Endodermal cell (in vitro differentiated cells): Measurements from ENCODE around the gene TULP3. TPM values are rescaled to one million over a fixed set of nuclear protein-coding genes. Genes with fewer than 3 reads are reported as not detected.

ENCODE experiments used
- DNase-seq: peaks from one replicate; pipeline ENCODE4 v3.0.0-alpha.2; 2017
- H3K27ac ChIP-seq: 2 replicates; pipeline ENCODE4 v1.5.1; 2013; ENCODE audit warnings: mild to moderate bottlenecking, low read depth, low read length, moderate library complexity
- H3K27me3 ChIP-seq: 2 replicates; pipeline ENCODE4 v1.6.1; 2013; ENCODE audit warnings: mild to moderate bottlenecking, low read length, moderate library complexity; ENCODE audit not compliant: insufficient read depth, control insufficient read depth, poor library complexity, severe bottlenecking
- H3K36me3 ChIP-seq: 2 replicates; pipeline ENCODE4 v1.7.0; 2013; ENCODE audit warnings: mild to moderate bottlenecking, low read length, moderate library complexity; ENCODE audit not compliant: control insufficient read depth, insufficient read depth
- H3K4me1 ChIP-seq: one replicate; pipeline ENCODE4 v1.7.0; 2013; ENCODE audit warnings: low read length; ENCODE audit not compliant: control insufficient read depth, insufficient read depth
- H3K4me3 ChIP-seq: 2 replicates; pipeline ENCODE4 v1.5.1; 2013; ENCODE audit warnings: mild to moderate bottlenecking, low read length, moderate library complexity
- H3K9ac ChIP-seq: 2 replicates; pipeline ENCODE4 v1.6.1; 2013; ENCODE audit warnings: mild to moderate bottlenecking, low read length, moderate library complexity; ENCODE audit not compliant: poor library complexity, severe bottlenecking; ENCODE audit errors: extremely low read depth
- H3K9me3 ChIP-seq: 2 replicates; pipeline ENCODE4 v1.6.1; 2013; ENCODE audit warnings: mild to moderate bottlenecking, low read length, moderate library complexity; ENCODE audit not compliant: control insufficient read depth
- H3K27ac Mint-ChIP-seq: 2 replicates; pipeline ENCODE4 v1.8.0; 2020; ENCODE audit warnings: mixed read lengths
- H3K27me3 Mint-ChIP-seq: 2 replicates; pipeline ENCODE4 v1.8.0; 2021; ENCODE audit warnings: mild to moderate bottlenecking, mixed read lengths; ENCODE audit not compliant: insufficient read depth
- H3K36me3 Mint-ChIP-seq: 2 replicates; pipeline ENCODE4 v1.8.0; 2020; ENCODE audit warnings: low read depth, mixed read lengths
- H3K4me1 Mint-ChIP-seq: 2 replicates; pipeline ENCODE4 v1.8.0; 2020; ENCODE audit warnings: mixed read lengths
- H3K4me3 Mint-ChIP-seq: 2 replicates; pipeline ENCODE4 v1.8.0; 2020; ENCODE audit warnings: mild to moderate bottlenecking, moderate library complexity, mixed read lengths
- H3K9me3 Mint-ChIP-seq: 2 replicates; pipeline ENCODE4 v1.8.0; 2020; ENCODE audit warnings: mild to moderate bottlenecking, mixed read lengths
- CTCF ChIP-seq: fragments of 200-600 bp; sonication (generic); conservative IDR thresholded peaks from 2 replicates; pipeline ENCODE4 v1.5.0; 2021; ENCODE audit warnings: antibody characterized with exemption, mild to moderate bottlenecking
- WGBS, 2 experiments: methylation state at CpG; one replicate each; pipeline versions ENCODE4 v1.1.5 to v1.1.7; 2013; ENCODE audit warnings: missing lambda C conversion rate in 2 of 2, mixed read lengths in 1 of 2; ENCODE audit not compliant: insufficient coverage in 1 of 2, insufficient read length in 1 of 2; 5-methylcytosine and 5-hydroxymethylcytosine counted together
- total RNA-seq, 2 donors: library from RNA; stranded (reverse); fragmentation: NEBNext Ultra II Directional in 1 of 2; extraction: Animal tissue kit (Norgen Biotek cat#: 25700) in 1 of 2; gene quantifications; 2 replicates in 1 of 2; 3 replicates in 1 of 2; pipeline ENCODE4 v1.2.1, GENCODE V29; 2021

The TULP3 gene
- total RNA-seq, 2 donors from 2014 or later, result 28.1 to 47.9 TPM

- Mint-ChIP-seq H3K27me3 (no peaks in the 10 kb centered on the region), H3K27ac (no peak overlapping the region), H3K9me3 (no peaks in the 10 kb centered on the region), H3K4me1 (no peaks in the 10 kb centered on the region), H3K4me3 (no peak overlapping the region), H3K36me3 (peaks cover 77% of the 10 kb centered on the region)
- peaks cover 4% of the 10 kb centered on the region for H3K9me3 ChIP-seq
- DNase-seq, result no peak
- H3K4me1 ChIP-seq, result no peaks in the 10 kb centered on the region
- 90 to 94% methylated on average over 2 to 6 of the region's 6 CpGs for WGBS, 2 experiments
- no peak overlapping the region for H3K4me3 ChIP-seq
- no peak overlapping the region for H3K27ac ChIP-seq
- no peaks in the 10 kb centered on the region for H3K27me3 ChIP-seq
- TF ChIP-seq CTCF, result no peak
- H3K9ac ChIP-seq, result no peak overlapping the region
- H3K36me3 ChIP-seq, result peaks cover 71% of the 10 kb centered on the region
Measured at GRCh38 chr12:2934371-2934770, 43.7 kb downstream of the TULP3 start.

GRCh38 chr12:2936301-2936700, 45.6 kb downstream of the TULP3 start:
- no peaks in the 10 kb centered on the region for H3K27me3 Mint-ChIP-seq
- H3K9ac ChIP-seq, result no peak overlapping the region
- H3K27ac ChIP-seq, result no peak overlapping the region
- no peaks in the 10 kb centered on the region for H3K27me3 ChIP-seq
- H3K4me3 Mint-ChIP-seq, result no peak overlapping the region
- no peak for TF ChIP-seq CTCF
- peaks cover 4% of the 10 kb centered on the region for H3K9me3 ChIP-seq
- peaks cover 76% of the 10 kb centered on the region for H3K36me3 Mint-ChIP-seq
- H3K36me3 ChIP-seq, result peaks cover 74% of the 10 kb centered on the region
- H3K4me1 Mint-ChIP-seq, result peaks cover 6% of the 10 kb centered on the region
- no peak overlapping the region for H3K27ac Mint-ChIP-seq
- no peaks in the 10 kb centered on the region for H3K4me1 ChIP-seq
- no peaks in the 10 kb centered on the region for H3K9me3 Mint-ChIP-seq
- no peak overlapping the region for H3K4me3 ChIP-seq
- WGBS, 2 experiments, result 98% methylated on average over 8 to 11 of the region's 11 CpGs
- no peak for DNase-seq

GRCh38 chr12:2937500-2937899, 46.8 kb downstream of the TULP3 start:
- H3K27ac Mint-ChIP-seq, result no peak overlapping the region
- Histone ChIP-seq H3K9ac (no peak overlapping the region), H3K9me3 (no peaks in the 10 kb centered on the region), H3K4me3 (no peak overlapping the region), H3K4me1 (no peaks in the 10 kb centered on the region), H3K27me3 (no peaks in the 10 kb centered on the region), H3K27ac (no peak overlapping the region), H3K36me3 (peaks cover 62% of the 10 kb centered on the region)
- 85 to 90% methylated on average over 2 to 3 of the region's 3 CpGs for whole genome bisulfite sequencing, 2 experiments
- TF ChIP-seq CTCF, result no peak
- H3K36me3 Mint-ChIP-seq, result peaks cover 70% of the 10 kb centered on the region
- H3K27me3 Mint-ChIP-seq, result no peaks in the 10 kb centered on the region
- no peak for DNase-seq
- peaks cover 6% of the 10 kb centered on the region for H3K4me1 Mint-ChIP-seq
- H3K9me3 Mint-ChIP-seq, result no peaks in the 10 kb centered on the region
- no peak overlapping the region for H3K4me3 Mint-ChIP-seq
